ENCODE data around the gene FADS6. TPM values are rescaled to one million over a fixed set of nuclear protein-coding genes. Genes with fewer than 3 reads are reported as not detected.

Gene FADS6
- total RNA-seq, 4 donors from 2014 or later, result 4.9 to 19.9 (median 6.8) TPM

DNA sequence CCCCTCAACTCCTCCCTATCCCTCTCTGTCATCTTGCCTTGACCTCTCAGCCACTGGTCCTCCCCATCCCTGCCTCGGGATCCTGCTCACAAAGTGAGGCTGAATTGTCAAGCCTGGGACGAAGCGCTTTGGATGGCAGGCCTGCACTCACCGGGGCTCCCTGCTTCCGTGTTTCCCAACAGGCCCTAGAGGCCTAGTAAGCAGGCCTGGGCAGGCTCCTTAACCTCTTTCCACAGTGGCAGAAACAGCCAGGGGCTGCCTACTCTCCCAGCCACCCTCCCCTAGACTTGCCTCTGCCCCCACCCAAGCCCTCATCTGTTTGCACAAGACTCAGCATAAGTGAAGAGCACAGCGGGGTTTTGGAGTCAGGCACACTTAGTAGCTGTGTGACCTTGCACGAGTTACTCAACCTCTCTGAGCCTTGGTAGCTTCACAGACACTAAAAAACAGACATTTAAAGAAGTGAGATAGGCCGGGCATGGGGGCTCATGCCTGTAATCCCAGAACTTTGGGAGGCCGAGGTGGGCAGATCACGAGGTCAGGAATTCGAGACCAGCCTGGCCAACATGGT is 5.0 kb upstream of the FADS6 start:
- intact Hi-C loops (cut with DNase I; ENCODE audit: low total_unique reads), result no loop called here
- H3K4me3 ChIP-seq (ENCODE audit: low read depth, poor library complexity, severe bottlenecking), result no peak overlapping the region
- TF ChIP-seq POLR2A (IDR thresholded peaks at IDR 0.05), result no peak
- no peak for TF ChIP-seq CTCF (IDR thresholded peaks at IDR 0.05)
- no peak for DNase-seq (ENCODE audit: low spot score in 2 of 2)
- WGBS, 2 donors, result 63 to 70% methylated on average over 11 of the region's 11 CpGs

- no peak overlapping the region for H3K4me3 ChIP-seq (ENCODE audit: low read depth, poor library complexity, severe bottlenecking)
- no peak for DNase-seq (ENCODE audit: low spot score in 2 of 2)
- 38 to 45% methylated on average over 18 to 21 of the region's 22 CpGs for WGBS, 2 donors
- intact Hi-C loops (cut with DNase I; ENCODE audit: low total_unique reads), result no loop called here
- TF ChIP-seq POLR2A (IDR thresholded peaks at IDR 0.05) (no peak), CTCF (IDR thresholded peaks at IDR 0.05) (no peak)
These were observed 671 bp upstream of the FADS6 start for GRCh38 chr17:74893936-74894671.

DNA sequence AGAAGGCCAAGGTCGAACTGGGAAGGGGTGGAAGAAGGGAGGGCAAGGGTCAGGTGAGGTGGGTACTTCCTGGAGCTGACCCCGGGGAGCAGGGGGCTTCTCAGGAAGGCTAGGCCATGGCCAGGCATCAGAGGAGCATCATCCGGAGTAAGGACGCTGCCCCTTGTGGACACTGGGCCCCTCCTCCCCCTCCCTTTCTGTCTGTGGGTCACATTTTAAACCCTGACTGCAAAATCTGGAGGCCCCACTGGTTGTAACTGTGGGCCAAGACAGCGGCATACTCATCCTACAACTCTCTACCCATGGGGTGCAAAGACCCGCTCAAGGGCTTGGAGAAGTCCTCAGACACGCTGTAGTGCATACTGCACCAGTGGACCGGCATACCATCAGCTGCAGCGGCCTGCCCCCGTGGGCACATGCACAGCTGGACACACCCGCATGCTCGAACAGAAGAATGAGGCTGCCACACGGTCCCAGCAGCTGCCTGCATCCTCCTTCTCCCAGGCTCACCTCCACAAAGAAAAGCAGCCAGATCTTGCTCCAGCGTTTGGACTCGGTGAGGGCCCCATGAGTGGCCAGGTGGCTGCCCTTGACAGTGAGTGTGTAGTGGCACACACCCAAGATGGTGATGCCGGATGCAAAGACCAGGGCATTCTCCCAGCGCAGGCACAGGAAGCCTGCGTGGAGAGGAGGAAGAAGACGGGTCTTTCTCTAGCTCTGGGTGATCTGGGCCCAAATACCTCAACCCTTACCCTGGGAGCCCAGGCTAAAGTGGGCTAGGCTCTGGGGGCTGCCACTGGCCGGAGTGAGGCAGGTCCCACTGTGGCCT is 1.2 kb downstream of the FADS6 start:
- H3K4me3 ChIP-seq (ENCODE audit: low read depth, poor library complexity, severe bottlenecking), result no peak overlapping the region
- intact Hi-C loops (cut with DNase I; ENCODE audit: low total_unique reads), result no loop called here
- no peak for TF ChIP-seq CTCF (IDR thresholded peaks at IDR 0.05)
- no peak for TF ChIP-seq POLR2A (IDR thresholded peaks at IDR 0.05)
- WGBS, 2 donors, result 70 to 74% methylated on average over 15 to 20 of the region's 20 CpGs
- DNase-seq (ENCODE audit: low spot score in 2 of 2), result no peak

DNA sequence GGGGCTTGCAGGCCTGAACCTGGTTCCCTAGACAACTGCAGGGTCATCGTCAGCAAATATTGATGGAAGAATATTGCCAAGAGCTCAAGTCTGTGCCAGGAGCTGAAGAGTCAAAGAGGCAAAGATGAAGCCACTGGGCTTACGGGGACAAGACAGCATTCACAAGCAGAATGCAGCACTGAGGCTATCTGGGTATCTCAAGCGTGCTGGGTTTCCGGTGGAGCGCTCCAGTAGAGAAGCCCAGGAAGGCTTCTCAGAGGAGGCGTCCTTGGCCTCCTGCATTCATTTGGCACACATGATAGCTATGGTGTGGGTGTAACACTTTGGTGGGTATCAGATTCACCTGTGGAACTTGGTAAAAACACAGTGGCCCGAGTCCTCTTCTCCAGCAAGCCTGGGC is 2.9 kb downstream of the FADS6 start:
- no peak for DNase-seq (ENCODE audit: low spot score in 2 of 2)
- intact Hi-C loops (cut with DNase I; ENCODE audit: low total_unique reads), result no loop called here
- TF ChIP-seq POLR2A (IDR thresholded peaks at IDR 0.05), result no peak
- TF ChIP-seq CTCF (IDR thresholded peaks at IDR 0.05), result no peak
- H3K4me3 ChIP-seq (ENCODE audit: low read depth, poor library complexity, severe bottlenecking), result no peak overlapping the region
- 91 to 93% methylated on average over 7 of the region's 7 CpGs for WGBS, 2 donors

- TF ChIP-seq CTCF (IDR thresholded peaks at IDR 0.05) (no peak), POLR2A (IDR thresholded peaks at IDR 0.05) (no peak)
- WGBS, 2 donors, result 54 to 57% methylated on average over 13 of the region's 13 CpGs
- intact Hi-C loops (cut with DNase I; ENCODE audit: low total_unique reads), result no loop called here
- DNase-seq (ENCODE audit: low spot score in 2 of 2), result no peak
- no peak overlapping the region for H3K4me3 ChIP-seq (ENCODE audit: low read depth, poor library complexity, severe bottlenecking)
These were observed 5.0 kb downstream of the FADS6 start for GRCh38 chr17:74888469-74888868.
